Calu3 (cell line): Measurements from ENCODE around the gene TADA2B. TPM values are rescaled to one million over a fixed set of nuclear protein-coding genes. Genes with fewer than 3 reads are reported as not detected.

Source experiments
- BruUV-seq: library from RNA; stranded (reverse); fragments of 400-500 nt; replicated peaks from 2 replicates; lab custom pipeline; 2021; lab: Mats Ljungman, UMichigan
- CTCF ChIA-PET: fragments of 300-600 bp; sonication (Branson Sonifier 250); formaldehyde crosslinking; loops from one replicate; lab custom pipeline; 2022; ENCODE audit warnings: antibody characterized with exemption; lab: Charles Lee
- DNase-seq: peaks from one replicate; pipeline ENCODE4 v3.0.0; 2022
- H3K27ac Mint-ChIP-seq: one replicate; pipeline ENCODE4 v1.8.0; 2022; ENCODE audit warnings: mixed read lengths; ENCODE audit not compliant: unreplicated experiment
- H3K27me3 Mint-ChIP-seq: one replicate; pipeline ENCODE4 v1.8.0; 2022; ENCODE audit warnings: mixed read lengths; ENCODE audit not compliant: unreplicated experiment
- H3K36me3 Mint-ChIP-seq: one replicate; pipeline ENCODE4 v1.8.0; 2022; ENCODE audit warnings: mild to moderate bottlenecking, moderate library complexity, mixed read lengths; ENCODE audit not compliant: insufficient read depth, unreplicated experiment
- H3K4me1 Mint-ChIP-seq: one replicate; pipeline ENCODE4 v1.8.0; 2022; ENCODE audit warnings: mild to moderate bottlenecking, low read depth, mixed read lengths; ENCODE audit not compliant: unreplicated experiment
- H3K4me3 Mint-ChIP-seq: one replicate; pipeline ENCODE4 v1.8.0; 2022; ENCODE audit warnings: mild to moderate bottlenecking, low read depth, moderate library complexity, mixed read lengths; ENCODE audit not compliant: unreplicated experiment
- H3K9me3 Mint-ChIP-seq: one replicate; pipeline ENCODE4 v1.8.0; 2022; ENCODE audit warnings: low read depth, mixed read lengths; ENCODE audit not compliant: unreplicated experiment
- intact Hi-C: fragments of 100-400 bp; cut with micrococcal nuclease; formaldehyde crosslinking; loops from one replicate; pipeline ENCODE4 v1.10.0; 2022; ENCODE audit not compliant: unreplicated experiment
- total RNA-seq: library from RNA; stranded (reverse); gene quantifications from 2 replicates; pipeline ENCODE4 v1.2.3, GENCODE V29; 2022
- TF ChIP-seq, protein P1 (sequence below): fragments of 200-600 bp; IDR thresholded peaks from one replicate; pipeline ENCODE4 v1.8.0; 2022; ENCODE audit warnings: antibody characterized with exemption; ENCODE audit not compliant: unreplicated experiment

The TADA2B gene
- total RNA-seq, 1 experiment from 2014 or later = 15.1 TPM

- Mint-ChIP-seq H3K36me3 (peaks cover 23% of the 10 kb centered on the region), H3K27me3 (no peaks in the 10 kb centered on the region), H3K4me1 (peaks cover 9% of the 10 kb centered on the region), H3K9me3 (no peaks in the 10 kb centered on the region), H3K4me3 (no peak overlapping the region), H3K27ac (no peak overlapping the region)
- CTCF ChIA-PET = no interaction called here
- no peak for DNase-seq
- intact Hi-C loops = no loop called here
- no TSS peak for BruUV-seq
- TF ChIP-seq, protein P1, sequence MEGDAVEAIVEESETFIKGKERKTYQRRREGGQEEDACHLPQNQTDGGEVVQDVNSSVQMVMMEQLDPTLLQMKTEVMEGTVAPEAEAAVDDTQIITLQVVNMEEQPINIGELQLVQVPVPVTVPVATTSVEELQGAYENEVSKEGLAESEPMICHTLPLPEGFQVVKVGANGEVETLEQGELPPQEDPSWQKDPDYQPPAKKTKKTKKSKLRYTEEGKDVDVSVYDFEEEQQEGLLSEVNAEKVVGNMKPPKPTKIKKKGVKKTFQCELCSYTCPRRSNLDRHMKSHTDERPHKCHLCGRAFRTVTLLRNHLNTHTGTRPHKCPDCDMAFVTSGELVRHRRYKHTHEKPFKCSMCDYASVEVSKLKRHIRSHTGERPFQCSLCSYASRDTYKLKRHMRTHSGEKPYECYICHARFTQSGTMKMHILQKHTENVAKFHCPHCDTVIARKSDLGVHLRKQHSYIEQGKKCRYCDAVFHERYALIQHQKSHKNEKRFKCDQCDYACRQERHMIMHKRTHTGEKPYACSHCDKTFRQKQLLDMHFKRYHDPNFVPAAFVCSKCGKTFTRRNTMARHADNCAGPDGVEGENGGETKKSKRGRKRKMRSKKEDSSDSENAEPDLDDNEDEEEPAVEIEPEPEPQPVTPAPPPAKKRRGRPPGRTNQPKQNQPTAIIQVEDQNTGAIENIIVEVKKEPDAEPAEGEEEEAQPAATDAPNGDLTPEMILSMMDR = no peak
Measured at GRCh38 chr4:7000421-7001176, 42.6 kb upstream of the TADA2B start.

- peaks cover 9% of the 10 kb centered on the region for H3K4me1 Mint-ChIP-seq
- CTCF ChIA-PET = no interaction called here
- intact Hi-C loops = no loop called here
- no peak for DNase-seq
- peaks cover 21% of the 10 kb centered on the region for H3K36me3 Mint-ChIP-seq
- BruUV-seq = no TSS peak
- H3K27ac Mint-ChIP-seq = no peak overlapping the region
- TF ChIP-seq, protein P1 = no peak
- H3K27me3 Mint-ChIP-seq = no peaks in the 10 kb centered on the region
- H3K9me3 Mint-ChIP-seq = no peaks in the 10 kb centered on the region
- H3K4me3 Mint-ChIP-seq = no peak overlapping the region
Measured at GRCh38 chr4:7001271-7001670, 41.9 kb upstream of the TADA2B start.

- Mint-ChIP-seq H3K27ac (no peak overlapping the region), H3K9me3 (no peaks in the 10 kb centered on the region), H3K4me3 (no peak overlapping the region), H3K36me3 (peaks cover 18% of the 10 kb centered on the region), H3K4me1 (peaks cover 9% of the 10 kb centered on the region), H3K27me3 (no peaks in the 10 kb centered on the region)
- intact Hi-C loops = no loop called here
- TF ChIP-seq, protein P1 = no peak
- no peak for DNase-seq
- CTCF ChIA-PET = no interaction called here
- no TSS peak for BruUV-seq
Measured at GRCh38 chr4:7002336-7002735, 40.8 kb upstream of the TADA2B start.

- no TSS peak for BruUV-seq
- CTCF ChIA-PET = no interaction called here
- Mint-ChIP-seq H3K27me3 (no peaks in the 10 kb centered on the region), H3K36me3 (peaks cover 22% of the 10 kb centered on the region), H3K9me3 (no peaks in the 10 kb centered on the region), H3K27ac (no peak overlapping the region), H3K4me3 (no peak overlapping the region), H3K4me1 (peaks cover 15% of the 10 kb centered on the region)
- DNase-seq = no peak
- TF ChIP-seq, protein P1 = no peak
- intact Hi-C loops = no loop called here
Measured at GRCh38 chr4:7003176-7003878, 39.8 kb upstream of the TADA2B start.
